Esophagus (tissue), 2 donors: ENCODE results near the gene WEE2. TPM values are rescaled to one million over a fixed set of nuclear protein-coding genes. Genes with fewer than 3 reads are reported as not detected.

Experiments used
- H3K27ac ChIP-seq, 2 donors: one replicate each; pipeline ENCODE4 v1.5.1; 2013; ENCODE audit warnings: low read depth in 2 of 2, mild to moderate bottlenecking in 2 of 2, inconsistent platforms in 1 of 2, low read length in 1 of 2, moderate library complexity in 1 of 2
- H3K27me3 ChIP-seq, 2 donors: one replicate each; pipeline ENCODE4 v1.6.1; 2013; ENCODE audit warnings: low read length in 2 of 2, control low read depth in 1 of 2, mild to moderate bottlenecking in 1 of 2; ENCODE audit not compliant: insufficient read depth in 2 of 2, control insufficient read depth in 1 of 2
- H3K36me3 ChIP-seq, 2 donors: one replicate each; pipeline ENCODE4 v1.6.1; 2013; ENCODE audit warnings: low read length in 1 of 2; ENCODE audit not compliant: control insufficient read depth in 2 of 2, insufficient read depth in 2 of 2
- H3K4me1 ChIP-seq, 2 donors: one replicate each; pipeline ENCODE4 v1.6.1; 2013; ENCODE audit warnings: low read length in 1 of 2; ENCODE audit not compliant: control insufficient read depth in 2 of 2, insufficient read depth in 2 of 2
- H3K4me3 ChIP-seq, 2 donors: one replicate each; pipeline ENCODE4 v1.5.1; 2013; ENCODE audit warnings: low read length in 2 of 2, mild to moderate bottlenecking in 2 of 2, low read depth in 1 of 2, moderate library complexity in 1 of 2
- H3K9me3 ChIP-seq, 2 donors: one replicate each; pipeline ENCODE4 v1.6.1; 2013; ENCODE audit warnings: mild to moderate bottlenecking in 2 of 2, low read depth in 1 of 2, low read length in 1 of 2, moderate library complexity in 1 of 2; ENCODE audit not compliant: control insufficient read depth in 2 of 2, insufficient read depth in 1 of 2
- WGBS, 2 donors: extraction: QIAGEN DNeasy Blood & Tissue Kit; methylation state at CpG; one replicate each; pipeline ENCODE4 v1.1.7; 2013; 5-methylcytosine and 5-hydroxymethylcytosine counted together
- polyA plus RNA-seq, 2 donors: library from polyadenylated mRNA; stranded (reverse); fragments of 200-250 nt; gene quantifications; one replicate each; pipeline ENCODE4 v1.2.3, GENCODE V29; 2013
- donor health status: healthy with polysubstance abuse.
- donor health status: Bipolar disorder and iron deficiency.

WEE2 gene
- polyA plus RNA-seq, result not detected

DNA sequence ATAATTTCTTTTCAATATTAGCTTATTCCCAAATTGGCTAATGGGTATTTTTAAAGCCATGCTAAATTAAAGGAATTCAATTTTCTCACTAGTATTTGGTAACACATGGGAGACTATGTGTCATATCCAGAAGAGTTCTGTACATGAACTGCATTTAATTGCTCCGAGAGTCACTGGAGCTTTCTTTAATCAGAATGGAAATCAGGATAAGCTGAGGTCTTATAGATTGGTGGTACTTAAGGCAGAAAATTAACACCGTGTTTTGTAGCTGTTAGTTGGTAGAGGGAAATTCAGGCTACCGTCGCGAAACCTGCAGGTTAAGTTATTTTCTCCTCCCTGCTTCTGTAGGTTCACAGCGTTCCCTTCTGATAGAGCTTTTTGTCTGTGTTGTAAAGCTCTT is at the start of gene WEE2:
Gene WEE2, plus strand, starts transcription at position 3 of the 400 bp plus-strand sequence. CDS start 406 bp downstream, outside the sequence.
- Histone ChIP-seq H3K27me3 (no peaks in the 10 kb centered on the region), H3K4me1 (no peaks in the 10 kb centered on the region), H3K27ac (no peak within 1 kb of the TSS), H3K4me3 (no peak within 1 kb of the TSS), H3K9me3 (no peaks in the 10 kb centered on the region), H3K36me3 (no peaks in the 10 kb centered on the region)
- 87 to 93% methylated on average over 6 of the region's 6 CpGs for WGBS, 2 donors

DNA sequence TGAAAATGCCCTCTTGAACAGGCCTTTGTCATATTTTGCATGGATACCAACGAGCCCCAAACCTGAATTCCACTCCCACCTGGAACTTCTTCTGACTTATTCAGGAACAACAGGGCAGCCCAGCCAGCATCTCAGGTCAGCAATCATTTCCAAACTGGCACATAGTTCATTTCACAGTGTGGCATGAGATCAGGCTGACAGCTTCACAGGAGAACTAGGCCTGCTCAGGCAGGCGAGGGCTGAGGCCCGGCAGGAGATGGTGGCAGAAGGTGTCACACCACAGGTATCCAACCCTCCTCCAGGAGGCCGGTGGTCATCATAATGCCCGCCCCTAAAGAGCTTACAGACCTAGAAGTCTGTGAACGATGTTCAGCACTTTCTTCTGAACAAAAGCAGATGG is 48.7 kb upstream of the WEE2 start:
- peaks cover 3 to 4% of the 10 kb centered on the region in 2 donors for H3K4me1 ChIP-seq
- no peak overlapping the region for H3K27ac ChIP-seq
- no peaks in the 10 kb centered on the region for H3K27me3 ChIP-seq
- no peaks in the 10 kb centered on the region for H3K9me3 ChIP-seq
- H3K36me3 ChIP-seq, result peaks cover 8% of the 10 kb centered on the region in 2 donors
- 85 to 86% methylated on average over 6 of the region's 6 CpGs for WGBS, 2 donors
- H3K4me3 ChIP-seq, result no peak overlapping the region

DNA sequence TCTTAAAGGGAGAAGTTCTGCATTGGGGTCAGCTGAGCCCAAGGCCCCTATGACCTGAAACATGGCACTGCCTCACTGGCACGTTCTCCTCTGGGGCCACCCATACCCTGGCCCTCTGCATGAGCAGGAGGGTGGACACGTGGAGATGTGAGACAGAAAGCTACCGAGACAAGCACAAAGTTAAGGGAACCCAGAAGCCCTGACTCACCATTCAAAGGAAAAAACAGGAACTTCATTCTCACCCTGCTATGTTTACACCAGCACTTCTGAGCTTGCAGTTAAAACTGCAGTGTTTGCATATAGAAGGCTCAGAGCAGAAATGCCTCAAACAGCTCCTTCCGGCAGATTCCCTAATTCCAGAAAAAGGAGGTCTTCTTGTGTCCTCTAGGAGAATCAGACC is 47.9 kb upstream of the WEE2 start:
- WGBS, 2 donors, result 59 to 62% methylated on average over 4 of the region's 4 CpGs
- peaks cover 3 to 4% of the 10 kb centered on the region in 2 donors for H3K4me1 ChIP-seq
- H3K9me3 ChIP-seq, result no peaks in the 10 kb centered on the region
- H3K36me3 ChIP-seq, result peaks cover 8 to 15% of the 10 kb centered on the region in 2 donors
- no peaks in the 10 kb centered on the region for H3K27me3 ChIP-seq
- no peak overlapping the region for H3K4me3 ChIP-seq
- peak overlapping the region in 1 of 2 donors; percentile 13 for H3K27ac ChIP-seq

DNA sequence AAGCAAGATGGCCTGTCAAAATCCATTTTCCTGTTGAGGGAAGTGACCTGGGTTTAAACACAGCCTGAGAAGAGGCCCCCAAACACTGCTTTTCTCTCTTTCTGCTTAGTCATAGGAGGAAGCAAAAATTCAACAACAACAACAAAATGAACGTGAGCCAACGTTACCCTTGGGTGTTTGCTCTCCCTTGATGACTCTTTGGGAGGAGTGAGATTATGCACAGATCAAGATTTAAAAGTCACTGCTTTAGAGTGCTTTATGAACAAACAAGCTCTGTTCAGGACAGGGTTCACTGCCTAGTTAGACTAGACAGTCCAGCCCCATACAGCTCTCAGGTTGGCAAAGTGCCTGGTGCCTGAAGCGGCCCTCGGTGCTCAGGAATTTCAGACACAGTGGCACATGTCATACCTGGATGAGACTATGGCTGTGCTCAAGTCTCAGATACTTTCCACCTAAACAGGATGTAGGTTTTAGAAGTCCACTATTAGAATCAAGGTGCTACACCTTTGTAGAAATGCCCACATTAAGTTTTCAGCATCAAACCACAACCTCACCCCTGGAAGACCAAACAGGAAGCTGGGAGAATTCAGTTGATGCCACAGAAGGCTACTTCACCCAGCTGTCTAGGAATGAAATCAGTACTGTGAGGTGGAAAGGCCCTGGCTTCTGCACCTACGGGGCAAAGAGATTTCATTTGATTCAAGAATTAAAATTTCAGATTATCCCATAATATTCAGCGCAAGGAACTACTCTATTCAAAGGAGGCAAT is 44.9 kb upstream of the WEE2 start:
- WGBS, 2 donors, result 49 to 55% methylated on average over 6 of the region's 6 CpGs
- H3K4me1 ChIP-seq, result peaks cover 3 to 4% of the 10 kb centered on the region in 2 donors

DNA sequence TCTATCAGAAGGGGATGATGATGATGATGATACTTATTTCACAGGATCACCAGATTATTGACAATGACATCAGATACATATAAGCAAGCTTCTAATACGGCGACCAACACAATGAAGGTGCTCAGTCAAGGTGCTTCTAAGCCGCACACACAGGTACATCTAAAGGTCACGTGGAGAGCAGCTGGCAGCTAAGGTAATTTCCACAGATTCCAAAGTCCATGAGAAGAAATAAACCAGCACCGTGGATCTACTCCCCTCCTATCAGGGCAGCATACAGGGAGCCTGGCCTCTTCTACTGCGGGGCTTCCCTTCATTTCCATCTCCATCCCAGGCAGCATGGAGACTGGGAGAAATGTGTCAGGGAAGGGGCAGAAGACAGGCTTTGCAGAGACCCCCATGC is 43.7 kb upstream of the WEE2 start:
- peaks cover 3 to 4% of the 10 kb centered on the region in 2 donors for H3K4me1 ChIP-seq
- H3K27me3 ChIP-seq, result no peaks in the 10 kb centered on the region
- WGBS, 2 donors, result 79 to 94% methylated on average over 6 of the region's 6 CpGs
- H3K27ac ChIP-seq, result no peak overlapping the region
- no peak overlapping the region for H3K4me3 ChIP-seq
- H3K36me3 ChIP-seq, result peaks cover 8 to 16% of the 10 kb centered on the region in 2 donors
- no peaks in the 10 kb centered on the region for H3K9me3 ChIP-seq

More for the DNA sequence above, 44.9 kb upstream of the WEE2 start:
- Histone ChIP-seq H3K27me3 (no peaks in the 10 kb centered on the region), H3K9me3 (no peaks in the 10 kb centered on the region), H3K36me3 (peaks cover 8 to 16% of the 10 kb centered on the region in 2 donors), H3K27ac (peak overlapping the region; percentile 49 to 65), H3K4me3 (no peak overlapping the region)

DNA sequence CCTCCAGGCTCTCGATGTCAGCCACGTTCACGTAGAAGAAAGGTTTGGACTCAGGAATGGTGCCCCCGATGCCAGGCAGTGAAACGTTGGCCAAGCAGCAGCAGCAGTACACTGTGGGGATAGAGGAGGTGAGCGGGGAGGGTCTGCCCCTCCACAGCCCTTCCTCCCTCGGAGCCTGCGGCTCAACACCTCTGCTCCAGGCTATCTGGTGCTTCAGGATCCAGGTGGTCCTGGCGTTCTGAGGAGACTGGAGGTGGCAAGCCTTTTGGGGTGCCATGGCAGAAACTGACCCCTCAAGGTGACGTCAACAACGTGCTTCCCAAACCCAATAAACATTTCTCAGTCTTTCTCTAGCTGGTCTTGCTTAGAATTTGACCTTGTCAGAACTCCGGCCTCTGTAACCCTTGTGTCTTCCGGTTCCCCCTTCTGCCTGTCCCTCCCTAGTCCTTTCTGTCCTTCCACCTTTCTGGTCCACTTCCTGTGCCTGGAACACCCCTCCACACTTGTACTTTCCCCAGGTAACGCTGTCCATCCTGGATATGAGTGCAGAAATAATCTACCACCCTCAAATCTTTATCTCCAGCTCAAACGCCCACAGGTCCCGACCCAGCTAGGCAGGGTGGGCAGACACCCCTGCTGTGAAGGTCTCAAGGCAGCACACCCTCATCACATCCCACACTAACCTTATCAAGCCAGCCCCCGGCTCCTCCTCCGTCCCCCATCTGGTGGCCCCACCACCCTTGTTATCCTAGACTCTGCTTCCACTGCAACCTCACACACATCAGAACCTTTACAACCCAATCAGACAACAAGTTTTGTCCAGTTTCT is 42.7 kb upstream of the WEE2 start:
- no peaks in the 10 kb centered on the region for H3K9me3 ChIP-seq
- peaks cover 3 to 4% of the 10 kb centered on the region in 2 donors for H3K4me1 ChIP-seq
- no peak overlapping the region for H3K27ac ChIP-seq
- 92 to 94% methylated on average over 18 of the region's 18 CpGs for WGBS, 2 donors
- H3K27me3 ChIP-seq, result no peaks in the 10 kb centered on the region
- H3K36me3 ChIP-seq, result peaks cover 8 to 16% of the 10 kb centered on the region in 2 donors
- no peak overlapping the region for H3K4me3 ChIP-seq

DNA sequence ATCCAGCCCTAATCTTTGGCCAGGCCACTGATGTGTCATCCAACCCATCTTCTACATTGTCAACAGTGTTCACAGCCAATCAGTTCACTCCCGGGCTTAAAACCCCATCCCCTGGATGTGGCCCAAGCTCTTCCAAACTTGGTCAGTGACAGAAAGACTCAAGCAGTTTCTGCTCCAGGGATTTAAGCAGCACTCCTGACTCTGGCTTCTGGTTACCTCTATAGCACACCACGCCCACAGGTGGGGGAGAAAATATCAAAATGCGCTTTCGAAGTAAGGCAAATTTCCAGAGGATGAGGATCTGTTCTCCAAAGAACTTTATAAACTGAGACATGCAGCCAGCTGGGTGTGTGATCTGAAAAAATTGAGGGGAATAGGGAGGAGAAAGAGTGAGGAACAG is 42.1 kb upstream of the WEE2 start:
- H3K4me1 ChIP-seq, result peaks cover 3 to 4% of the 10 kb centered on the region in 2 donors
- H3K27me3 ChIP-seq, result no peaks in the 10 kb centered on the region
- no peak overlapping the region for H3K4me3 ChIP-seq
- no peaks in the 10 kb centered on the region for H3K9me3 ChIP-seq
- peak overlapping the region in 1 of 2 donors; percentile 3 for H3K27ac ChIP-seq
- H3K36me3 ChIP-seq, result peaks cover 10 to 16% of the 10 kb centered on the region in 2 donors
- WGBS, 2 donors, result 82 to 88% methylated on average over 4 of the region's 4 CpGs

DNA sequence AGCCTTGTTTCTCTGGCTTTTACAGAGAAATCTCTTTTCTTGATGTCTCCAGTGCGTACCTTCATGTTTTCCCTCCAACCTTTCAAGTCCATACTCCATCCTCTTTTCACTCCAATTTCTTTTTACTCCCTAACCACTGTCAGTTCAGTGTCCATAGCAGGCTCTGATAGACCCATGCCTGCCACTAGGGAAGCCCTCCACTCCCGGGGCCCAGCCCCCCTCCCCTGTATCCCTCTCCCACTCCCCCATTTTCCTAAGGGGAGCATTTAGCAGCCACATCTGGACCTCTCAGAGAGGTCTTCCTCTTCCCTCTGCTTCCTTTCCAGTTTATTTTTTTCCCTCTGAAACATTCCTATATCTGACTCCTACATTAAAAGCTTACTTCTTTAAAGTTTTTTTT is 39.3 kb upstream of the WEE2 start:
- Histone ChIP-seq H3K4me1 (peaks cover 3 to 4% of the 10 kb centered on the region in 2 donors), H3K27me3 (no peaks in the 10 kb centered on the region), H3K27ac (no peak overlapping the region), H3K36me3 (peaks cover 6 to 14% of the 10 kb centered on the region in 2 donors), H3K4me3 (no peak overlapping the region), H3K9me3 (no peaks in the 10 kb centered on the region)
- WGBS, 2 donors, result 83 to 87% methylated on average over 2 of the region's 2 CpGs

DNA sequence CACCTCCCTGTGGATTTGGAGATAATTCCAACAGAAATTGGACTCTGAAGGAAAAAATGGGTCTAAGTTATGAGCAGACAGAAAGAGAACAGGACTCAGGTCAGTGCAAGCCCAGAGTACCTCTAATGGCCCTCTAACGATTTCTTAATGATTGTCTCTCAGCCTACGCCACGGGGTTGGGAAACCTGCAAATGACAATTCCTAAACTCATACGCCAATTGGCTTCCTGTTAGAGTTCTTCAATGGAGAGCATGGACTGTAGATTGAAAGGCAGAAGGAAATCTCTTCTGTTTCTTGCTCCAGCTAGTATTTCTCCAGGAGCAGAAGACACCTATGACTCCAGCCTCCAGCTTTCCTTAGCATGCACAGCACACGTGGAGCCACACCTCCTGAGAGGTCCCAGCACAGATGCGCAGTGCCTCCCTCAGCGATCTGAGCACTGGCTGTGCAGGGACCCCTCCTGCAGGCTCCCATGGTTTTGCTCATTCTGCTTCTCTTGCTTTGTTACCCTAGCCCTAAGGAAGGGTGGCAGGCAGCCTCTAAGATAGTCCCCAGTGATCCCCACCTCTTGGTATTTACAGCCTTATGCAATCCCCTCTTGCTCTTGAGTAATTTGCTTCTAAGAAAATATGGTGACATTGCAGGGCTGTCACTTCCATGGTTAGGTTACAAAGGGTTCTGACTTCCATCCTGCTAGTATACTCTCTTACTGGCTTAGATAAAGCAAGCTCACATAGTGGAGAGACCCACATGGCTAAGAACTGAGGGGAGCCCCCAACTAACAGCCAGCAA is 36.3 kb upstream of the WEE2 start:
- 96 to 97% methylated on average over 7 of the region's 7 CpGs for WGBS, 2 donors
- H3K9me3 ChIP-seq, result no peaks in the 10 kb centered on the region
- H3K4me3 ChIP-seq, result no peak overlapping the region
- H3K27ac ChIP-seq, result peak overlapping the region in 1 of 2 donors; percentile 48
- H3K4me1 ChIP-seq, result peaks cover 3% of the 10 kb centered on the region in 2 donors
- peaks cover 0 to 2% of the 10 kb centered on the region in 2 donors for H3K36me3 ChIP-seq
- no peaks in the 10 kb centered on the region for H3K27me3 ChIP-seq
